H1 (cell line): ENCODE data around the gene CD300C. TPM values are rescaled to one million over a fixed set of nuclear protein-coding genes. Genes with fewer than 3 reads are reported as not detected.

Experiments
- CTCF ChIA-PET: fragments of 300-600 bp; sonication (Branson Sonifier 250); formaldehyde crosslinking; loops from one replicate; lab custom pipeline; 2021; ENCODE audit not compliant: partially characterized antibody; lab: Charles Lee
- POLR2A ChIA-PET: fragments of 300-600 bp; sonication (Branson Sonifier 250); formaldehyde crosslinking; loops from one replicate; lab custom pipeline; 2021; ENCODE audit warnings: inconsistent platforms; ENCODE audit not compliant: partially characterized antibody; lab: Charles Lee
- DNase-seq, 2 experiments: peaks; one replicate each; pipeline versions ENCODE4 v3.0.0 to v3.0.0-alpha.2; 2010 to 2022; ENCODE audit warnings: low spot score in 2 of 2, low read depth in 1 of 2, mixed read lengths in 1 of 2
- FAIRE-seq: peaks from 2 replicates; lab custom pipeline; 2011; peaks lifted over from hg19 to GRCh38; lab: Jason Lieb, UNC
- H2AFZ ChIP-seq: 2 replicates; pipeline ENCODE4 v1.8.1; 2012; ENCODE audit warnings: low read length, inconsistent platforms
- H2AK5ac ChIP-seq: 2 replicates; pipeline ENCODE4 v1.6.1; 2013; ENCODE audit warnings: low read depth, low read length
- H2BK120ac ChIP-seq: replicated peaks from 2 replicates; pipeline ENCODE3; 2013; ENCODE audit warnings: low read depth, low read length, inconsistent platforms
- H2BK12ac ChIP-seq: 2 replicates; pipeline ENCODE4 v1.6.1; 2013; ENCODE audit warnings: low read depth, low read length
- H2BK15ac ChIP-seq: 2 replicates; pipeline ENCODE4 v1.6.1; 2013; ENCODE audit warnings: low read length
- H2BK20ac ChIP-seq: 2 replicates; pipeline ENCODE4 v1.6.1; 2013; ENCODE audit warnings: low read length
- H2BK5ac ChIP-seq: 2 replicates; pipeline ENCODE4 v1.6.1; 2013; ENCODE audit warnings: low read depth, low read length
- H3K14ac ChIP-seq: 2 replicates; pipeline ENCODE4 v1.6.1; 2013; ENCODE audit warnings: inconsistent platforms; ENCODE audit not compliant: insufficient read length
- H3K18ac ChIP-seq: 2 replicates; pipeline ENCODE4 v1.6.1; 2013; ENCODE audit warnings: low read length; ENCODE audit errors: extremely low read depth
- H3K23ac ChIP-seq: 2 replicates; pipeline ENCODE4 v1.6.1; 2013; ENCODE audit warnings: inconsistent platforms; ENCODE audit not compliant: insufficient read length
- H3K23me2 ChIP-seq: 2 replicates; pipeline ENCODE4 v1.6.1; 2013; ENCODE audit warnings: low read depth, low read length
- H3K27ac ChIP-seq: 2 replicates; pipeline ENCODE4 v1.6.1; 2011; ENCODE audit warnings: low read depth, low read length, inconsistent platforms
- H3K27me3 ChIP-seq, 4 experiments: replicated peaks in 1 of 4; 1 replicate in 1 of 4; 2 replicates in 3 of 4; pipeline versions ENCODE4 v1.6.1 to v1.8.1; 2011 to 2013; ENCODE audit warnings: low read length in 3 of 4, mild to moderate bottlenecking in 3 of 4, inconsistent platforms in 2 of 4, mixed read lengths in 2 of 4, moderate library complexity in 1 of 4; ENCODE audit not compliant: control insufficient read depth in 3 of 4, insufficient read depth in 3 of 4; ENCODE audit errors: extremely low read depth in 1 of 4
- H3K36me3 ChIP-seq, 4 experiments: 2 replicates each; pipeline versions ENCODE4 v1.6.1 to v1.8.1; 2011 to 2013; ENCODE audit warnings: mild to moderate bottlenecking in 4 of 4, low read length in 3 of 4, moderate library complexity in 2 of 4, control low read depth in 1 of 4, inconsistent platforms in 1 of 4; ENCODE audit not compliant: insufficient read depth in 4 of 4, control insufficient read depth in 2 of 4
- H3K4ac ChIP-seq: replicated peaks from 2 replicates; pipeline ENCODE3; 2013; ENCODE audit warnings: low read length, low read depth, mixed read lengths, inconsistent platforms; ENCODE audit not compliant: insufficient read length
- H3K4me1 ChIP-seq, 4 experiments: replicated peaks in 1 of 4; 1 replicate in 1 of 4; 2 replicates in 3 of 4; pipeline versions ENCODE4 v1.6.1 to v1.8.1; 2011 to 2013; ENCODE audit warnings: low read length in 3 of 4, inconsistent platforms in 2 of 4, mixed read lengths in 1 of 4; ENCODE audit not compliant: insufficient read depth in 4 of 4, control insufficient read depth in 3 of 4
- H3K4me2 ChIP-seq, 2 experiments: 2 replicates each; pipeline versions ENCODE4 v1.6.1 to v1.8.1; 2011 to 2013; ENCODE audit warnings: low read depth in 2 of 2, low read length in 2 of 2, control low read depth in 1 of 2, inconsistent platforms in 1 of 2, mild to moderate bottlenecking in 1 of 2; ENCODE audit not compliant: insufficient read depth in 1 of 2
- H3K4me3 ChIP-seq, 4 experiments: fragments of 200-600, 300-600 bp in 1 of 4; sonication (generic), shearing (Covaris generic), sonication (Bioruptor Twin) in 1 of 4; 2 replicates each; pipeline versions ENCODE4 v1.5.1 to v1.8.1; 2011 to 2016; ENCODE audit warnings: low read length in 4 of 4, low read depth in 3 of 4, control low read depth in 2 of 4, inconsistent platforms in 2 of 4, mild to moderate bottlenecking in 2 of 4, mixed read lengths in 1 of 4, moderate library complexity in 1 of 4; ENCODE audit not compliant: insufficient read depth in 2 of 4; ENCODE audit errors: extremely low read depth in 1 of 4
- H3K56ac ChIP-seq: replicated peaks from 2 replicates; pipeline ENCODE3; 2013; ENCODE audit warnings: low read depth, mild to moderate bottlenecking, mixed read lengths, low read length, inconsistent platforms; ENCODE audit not compliant: insufficient read length
- H3K79me1 ChIP-seq: 2 replicates; pipeline ENCODE4 v1.6.1; 2013; ENCODE audit warnings: low read depth, low read length, control low read depth
- H3K79me2 ChIP-seq, 2 experiments: 2 replicates each; pipeline versions ENCODE4 v1.6.1 to v1.8.1; 2012 to 2013; ENCODE audit warnings: low read length in 2 of 2, mild to moderate bottlenecking in 2 of 2, inconsistent platforms in 1 of 2; ENCODE audit not compliant: insufficient read depth in 2 of 2, control insufficient read depth in 1 of 2
- H3K9ac ChIP-seq, 4 experiments: replicated peaks in 1 of 4; 1 replicate in 1 of 4; 2 replicates in 3 of 4; pipeline versions ENCODE4 v1.6.1 to v1.8.1; 2011 to 2013; ENCODE audit warnings: low read depth in 3 of 4, low read length in 3 of 4, control low read depth in 2 of 4, mild to moderate bottlenecking in 2 of 4, moderate library complexity in 2 of 4, inconsistent platforms in 1 of 4; ENCODE audit errors: extremely low read depth in 1 of 4
- H3K9me3 ChIP-seq, 2 experiments: 2 replicates each; pipeline versions ENCODE4 v1.6.1 to v1.8.1; 2012 to 2013; ENCODE audit warnings: mild to moderate bottlenecking in 2 of 2, moderate library complexity in 2 of 2, control low read depth in 1 of 2, inconsistent platforms in 1 of 2, low read depth in 1 of 2, low read length in 1 of 2, mixed read lengths in 1 of 2; ENCODE audit not compliant: insufficient read depth in 2 of 2
- H4K20me1 ChIP-seq, 2 experiments: replicated peaks in 1 of 2; 2 replicates each; pipeline versions ENCODE3 to v1.8.1; 2011 to 2013; ENCODE audit warnings: inconsistent platforms in 2 of 2, low read length in 2 of 2, mild to moderate bottlenecking in 1 of 2; ENCODE audit not compliant: insufficient read depth in 2 of 2, control insufficient read depth in 1 of 2
- H4K5ac ChIP-seq: 2 replicates; pipeline ENCODE4 v1.6.1; 2013; ENCODE audit warnings: low read length, low read depth, mixed read lengths, inconsistent platforms; ENCODE audit not compliant: insufficient read length
- H4K8ac ChIP-seq: 2 replicates; pipeline ENCODE4 v1.8.0; 2013; ENCODE audit warnings: mild to moderate bottlenecking, moderate library complexity, low read length, inconsistent platforms; ENCODE audit not compliant: insufficient read depth; ENCODE audit errors: extremely low read depth
- H4K91ac ChIP-seq: replicated peaks from 2 replicates; pipeline ENCODE3; 2013; ENCODE audit warnings: low read length, mixed read lengths, inconsistent platforms; ENCODE audit not compliant: insufficient read length
- ATF2 ChIP-seq: IDR thresholded peaks from 2 replicates; pipeline ENCODE4 v1.6.1; 2012; ENCODE audit warnings: low read length, inconsistent platforms
- EGR1 ChIP-seq: IDR thresholded peaks from 2 replicates; pipeline ENCODE4 v1.6.1; 2011; ENCODE audit warnings: low read depth, low read length, borderline replicate concordance
- KDM4A ChIP-seq: IDR thresholded peaks from one replicate; pipeline ENCODE4 v1.7.1; 2012; ENCODE audit warnings: low read depth, mild to moderate bottlenecking, moderate library complexity, low read length, inconsistent platforms; ENCODE audit not compliant: severe bottlenecking
- RXRA ChIP-seq: IDR thresholded peaks from 2 replicates; pipeline ENCODE4 v1.6.1; 2011; ENCODE audit warnings: low read depth, mild to moderate bottlenecking, low read length, moderate library complexity; ENCODE audit not compliant: insufficient read depth
- TBP ChIP-seq: IDR thresholded peaks from 2 replicates; pipeline ENCODE4 v1.6.1; 2011; ENCODE audit warnings: low read depth, low read length, improper control_type of control experiment
- YY1 ChIP-seq: IDR thresholded peaks from 2 replicates; pipeline ENCODE4 v1.6.1; 2011; ENCODE audit warnings: low read depth, mild to moderate bottlenecking, low read length
- WGBS, 2 experiments: shearing (Covaris generic) in 1 of 2; methylation state at CpG; one replicate each; pipeline versions ENCODE4 v1.1.6 to v1.1.7; 2013 to 2015; ENCODE audit warnings: low lambda C conversion rate in 2 of 2, mixed read lengths in 2 of 2, inconsistent platforms in 1 of 2, low coverage in 1 of 2, missing lambda C conversion rate in 1 of 2; ENCODE audit not compliant: insufficient replicate concordance in 2 of 2, insufficient coverage in 1 of 2, insufficient read length in 1 of 2; ENCODE audit errors: extremely low coverage in 1 of 2, missing lambda C conversion rate in 1 of 2; 5-methylcytosine and 5-hydroxymethylcytosine counted together
- polyA plus RNA-seq, 7 experiments: library from polyadenylated mRNA; depleted of rRNA in 3 of 7; stranded (reverse) in 5 of 7; unstranded in 2 of 7; fragments of >200 nt in 5 of 7; fragments of 200-250 nt in 2 of 7; gene quantifications; 1 replicate in 5 of 7; 2 replicates in 1 of 7; 4 replicates in 1 of 7; pipeline versions ENCODE4 v1.2.1 to v1.2.3, GENCODE V29; 2011 to 2013; ENCODE audit warnings: missing spikeins in 2 of 7, mixed read lengths in 2 of 7
- total RNA-seq: library from RNA; stranded (reverse); fragmentation: NEBNext Ultra II Directional; extraction: Animal tissue kit (Norgen Biotek cat#: 25700); gene quantifications from 2 replicates; pipeline ENCODE4 v1.2.1, GENCODE V29; 2021

Gene CD300C
- total and polyA plus RNA-seq, 2 of the 8 experiments (the other 6 are each of a cell fraction or from before 2014, with no cell fraction given) = not detected

GRCh38 chr17:74539281-74539820 lies 6.6 kb downstream of the CD300C start:
- no peaks in the 10 kb centered on the region for H3K79me2 ChIP-seq
- no peak overlapping the region for H2BK5ac ChIP-seq
- no peak overlapping the region for H3K27ac ChIP-seq
- H2BK12ac ChIP-seq = no peak overlapping the region
- no peak overlapping the region for H3K4me3 ChIP-seq
- no peak overlapping the region for H3K18ac ChIP-seq
- 85% methylated on average over 10 of the region's 10 CpGs; no CpG with 5 or more reads in 1 of the 2 experiments for WGBS, 2 experiments
- H3K23me2 ChIP-seq = no peaks in the 10 kb centered on the region
- H2BK20ac ChIP-seq = no peak overlapping the region
- H2AFZ ChIP-seq = no peak overlapping the region
- no peak overlapping the region for H3K14ac ChIP-seq
- DNase-seq (no peak), FAIRE-seq (no peak)
- H4K91ac ChIP-seq = no peak overlapping the region
- CTCF ChIA-PET = no interaction called here
- no peak overlapping the region for H3K4ac ChIP-seq
- H4K20me1 ChIP-seq = no peaks in the 10 kb centered on the region
- no peak overlapping the region for H3K9ac ChIP-seq
- H3K36me3 ChIP-seq = no peaks in the 10 kb centered on the region
- H3K23ac ChIP-seq = no peak overlapping the region
- POLR2A ChIA-PET = no interaction called here
- no peak overlapping the region for H2BK120ac ChIP-seq
- H3K56ac ChIP-seq = no peak overlapping the region
- H2AK5ac ChIP-seq = no peak overlapping the region
- no peak overlapping the region for H3K4me2 ChIP-seq
- H3K79me1 ChIP-seq = no peaks in the 10 kb centered on the region
- H3K4me1 ChIP-seq = no peaks in the 10 kb centered on the region
- no peak for TF ChIP-seq YY1
- TF ChIP-seq EGR1 = no peak
- TF ChIP-seq KDM4A = no peak
- no peak for TF ChIP-seq TBP
- TF ChIP-seq RXRA = no peak
- no peak for TF ChIP-seq ATF2
- no peak overlapping the region for H4K5ac ChIP-seq
- H3K27me3 ChIP-seq = no peaks in the 10 kb centered on the region; a peak in 1 of 7 replicates
- H2BK15ac ChIP-seq = no peak overlapping the region
- no peaks in the 10 kb centered on the region for H3K9me3 ChIP-seq
- no peak overlapping the region for H4K8ac ChIP-seq
